AG09309 (cell line): ENCODE data around the gene PSKH1.

Experiments
- DNase-seq: peaks from one replicate; pipeline ENCODE4 v3.0.0-alpha.2; 2010; ENCODE audit warnings: low read depth
- H3K4me3 ChIP-seq: 2 replicates; pipeline ENCODE4 v1.5.1; 2011; ENCODE audit warnings: mild to moderate bottlenecking, low read depth, low read length, moderate library complexity; ENCODE audit not compliant: control insufficient read depth
- TF ChIP-seq, protein P1 (sequence below): IDR thresholded peaks from 2 replicates; pipeline ENCODE4 v1.5.1; 2011; ENCODE audit warnings: mild to moderate bottlenecking, low read depth, low read length, inconsistent platforms; ENCODE audit not compliant: insufficient read depth, control insufficient read depth; ENCODE audit errors: missing control alignments

The PSKH1 gene

DNA sequence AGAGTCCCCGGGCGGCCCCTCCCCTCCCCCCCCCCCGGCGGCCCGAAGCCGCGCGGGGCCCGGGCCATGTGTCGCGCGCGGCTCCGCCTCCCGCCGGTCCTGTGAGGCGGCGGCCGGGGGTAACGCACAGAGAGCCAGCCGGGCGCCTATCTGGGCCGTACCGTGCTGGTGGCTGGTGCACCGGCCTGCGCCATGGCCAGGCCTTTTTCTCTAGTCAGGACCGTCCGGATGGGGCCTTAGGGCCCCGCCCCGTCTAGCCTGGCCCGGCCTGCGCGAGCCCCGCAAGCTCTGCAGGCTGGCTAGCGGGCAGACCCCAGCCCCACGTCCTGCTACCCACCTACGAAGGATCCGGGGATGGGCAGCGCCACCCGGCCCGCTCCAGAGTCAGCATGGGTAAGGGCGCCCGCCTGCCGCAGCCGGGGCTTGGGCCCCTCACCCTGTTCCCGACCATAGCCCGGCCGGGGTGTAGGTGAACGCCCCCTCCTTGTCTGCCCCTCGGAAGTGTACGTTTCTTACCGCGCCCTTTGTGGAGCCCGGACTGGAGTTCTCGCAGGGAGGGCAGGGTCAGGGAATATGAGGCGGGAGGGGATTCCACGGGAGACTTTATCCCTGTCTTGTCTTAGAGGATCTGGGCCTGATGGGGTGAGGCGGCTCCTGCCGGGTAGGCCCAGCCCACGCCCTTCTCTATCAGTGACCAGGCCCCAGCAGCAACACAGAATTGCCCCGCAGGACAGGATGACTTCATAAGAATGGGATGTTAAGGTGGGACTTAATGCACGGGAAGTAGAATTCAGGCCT is 45.8 kb upstream of the PSKH1 start, which contains the start of gene CENPT:
Gene CENPT, minus strand, starts transcription at position 630 of the 798 bp plus-strand sequence. CDS start 13,834 bp downstream, outside the sequence.
- DNase-seq, result no peak

DNA sequence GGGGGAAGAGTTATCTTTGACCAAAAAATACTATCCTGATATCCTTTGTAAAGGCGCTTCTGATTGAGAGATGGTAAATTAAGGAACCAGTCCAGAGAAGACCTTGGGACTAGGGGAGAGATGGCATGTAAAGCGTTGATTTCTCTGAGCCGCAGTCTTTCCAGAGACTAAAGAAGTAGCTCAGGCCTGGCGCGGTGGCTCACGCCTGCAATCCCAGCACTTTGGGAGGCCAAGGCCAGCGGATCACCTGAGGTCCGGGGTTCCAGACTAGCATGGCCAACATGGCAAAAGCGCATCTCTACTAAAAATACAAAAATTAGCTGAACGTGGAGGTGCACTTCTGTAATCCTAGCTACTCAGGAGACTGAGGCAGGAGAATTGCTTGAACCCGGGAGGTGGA is 44.9 kb upstream of the PSKH1 start:
- DNase-seq, result no peak
- H3K4me3 ChIP-seq, result peak overlapping the region; percentile 88
- TF ChIP-seq, protein P1, sequence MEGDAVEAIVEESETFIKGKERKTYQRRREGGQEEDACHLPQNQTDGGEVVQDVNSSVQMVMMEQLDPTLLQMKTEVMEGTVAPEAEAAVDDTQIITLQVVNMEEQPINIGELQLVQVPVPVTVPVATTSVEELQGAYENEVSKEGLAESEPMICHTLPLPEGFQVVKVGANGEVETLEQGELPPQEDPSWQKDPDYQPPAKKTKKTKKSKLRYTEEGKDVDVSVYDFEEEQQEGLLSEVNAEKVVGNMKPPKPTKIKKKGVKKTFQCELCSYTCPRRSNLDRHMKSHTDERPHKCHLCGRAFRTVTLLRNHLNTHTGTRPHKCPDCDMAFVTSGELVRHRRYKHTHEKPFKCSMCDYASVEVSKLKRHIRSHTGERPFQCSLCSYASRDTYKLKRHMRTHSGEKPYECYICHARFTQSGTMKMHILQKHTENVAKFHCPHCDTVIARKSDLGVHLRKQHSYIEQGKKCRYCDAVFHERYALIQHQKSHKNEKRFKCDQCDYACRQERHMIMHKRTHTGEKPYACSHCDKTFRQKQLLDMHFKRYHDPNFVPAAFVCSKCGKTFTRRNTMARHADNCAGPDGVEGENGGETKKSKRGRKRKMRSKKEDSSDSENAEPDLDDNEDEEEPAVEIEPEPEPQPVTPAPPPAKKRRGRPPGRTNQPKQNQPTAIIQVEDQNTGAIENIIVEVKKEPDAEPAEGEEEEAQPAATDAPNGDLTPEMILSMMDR, result no peak

More for the DNA sequence above, 45.8 kb upstream of the PSKH1 start, which contains the start of gene CENPT:
- H3K4me3 ChIP-seq, result peak within 1 kb of the TSS; percentile 88
- TF ChIP-seq, protein P1, result no peak

DNA sequence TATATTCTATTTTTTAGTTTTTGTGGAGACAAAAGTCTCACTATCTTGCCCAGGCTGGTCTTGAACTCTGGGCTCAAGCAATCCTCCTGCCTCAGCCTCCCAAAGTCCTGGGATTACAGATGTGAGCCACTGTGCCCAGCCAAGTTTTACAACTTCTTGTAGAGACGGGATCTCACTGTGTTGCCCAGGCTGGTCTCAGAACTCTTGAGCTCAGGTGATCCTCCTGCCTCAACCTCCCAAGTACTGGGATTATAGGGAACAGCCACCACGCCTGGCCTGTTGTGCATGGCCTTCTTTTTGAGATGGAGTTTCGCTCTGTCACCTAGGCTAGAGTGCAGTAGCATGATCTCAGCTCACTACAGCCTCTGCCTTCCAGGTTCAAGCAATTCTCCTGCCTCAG is 39.4 kb upstream of the PSKH1 start:
- H3K4me3 ChIP-seq, result no peak overlapping the region
- DNase-seq, result no peak
- TF ChIP-seq, protein P1, result no peak

DNA sequence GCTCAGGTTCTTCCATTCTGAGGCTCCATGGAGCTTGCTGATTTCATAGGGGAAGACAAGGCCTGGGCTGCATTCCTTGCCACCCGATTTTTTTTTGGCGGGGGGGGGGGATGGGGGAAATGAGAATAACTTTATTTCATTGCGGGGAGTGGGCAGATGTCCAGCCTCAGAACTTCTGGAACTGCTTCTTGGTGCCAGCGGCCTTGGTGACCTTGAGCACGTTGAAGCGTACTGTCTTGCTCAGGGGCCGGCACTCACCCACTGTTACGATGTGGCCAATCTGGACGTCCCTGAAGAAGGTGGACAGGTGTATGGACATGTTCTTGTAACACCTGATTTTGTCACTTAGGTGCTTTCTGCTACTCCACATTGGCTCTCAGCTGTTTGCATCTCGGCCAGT is 37.3 kb upstream of the PSKH1 start:
- H3K4me3 ChIP-seq, result no peak overlapping the region
- TF ChIP-seq, protein P1, result no peak
- DNase-seq, result no peak

DNA sequence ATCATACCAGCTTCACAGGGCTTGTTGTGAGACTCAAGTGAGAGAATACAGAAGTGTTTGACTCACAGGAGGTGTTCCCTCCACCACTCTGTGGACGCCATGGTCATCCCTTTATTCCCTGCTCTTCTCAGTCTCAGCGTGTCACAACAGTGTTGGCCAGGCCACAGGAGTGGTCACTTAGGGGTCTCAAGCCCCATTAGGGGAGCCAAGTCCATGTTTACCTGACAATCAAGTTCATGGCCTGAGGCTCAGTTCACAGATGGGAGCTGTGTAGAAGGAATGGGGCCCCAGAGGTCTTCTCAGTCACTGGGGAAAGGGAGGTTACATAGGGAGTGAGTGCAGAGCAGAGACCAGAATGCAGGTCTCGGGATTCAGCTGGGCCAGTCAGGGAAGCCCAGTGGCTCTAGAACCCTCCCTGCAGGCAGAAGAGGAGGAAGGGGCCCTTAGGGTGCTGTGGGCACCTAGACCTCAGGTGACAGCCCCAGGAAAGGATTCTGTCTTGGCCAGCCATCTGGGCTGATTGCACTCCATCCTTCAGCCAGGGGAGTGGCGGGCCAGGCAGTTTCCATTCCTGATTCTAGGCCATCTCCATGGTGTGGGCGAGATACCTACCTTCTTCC is 36.0 kb upstream of the PSKH1 start:
- no peak overlapping the region for H3K4me3 ChIP-seq
- DNase-seq, result no peak
- TF ChIP-seq, protein P1, result no peak

DNA sequence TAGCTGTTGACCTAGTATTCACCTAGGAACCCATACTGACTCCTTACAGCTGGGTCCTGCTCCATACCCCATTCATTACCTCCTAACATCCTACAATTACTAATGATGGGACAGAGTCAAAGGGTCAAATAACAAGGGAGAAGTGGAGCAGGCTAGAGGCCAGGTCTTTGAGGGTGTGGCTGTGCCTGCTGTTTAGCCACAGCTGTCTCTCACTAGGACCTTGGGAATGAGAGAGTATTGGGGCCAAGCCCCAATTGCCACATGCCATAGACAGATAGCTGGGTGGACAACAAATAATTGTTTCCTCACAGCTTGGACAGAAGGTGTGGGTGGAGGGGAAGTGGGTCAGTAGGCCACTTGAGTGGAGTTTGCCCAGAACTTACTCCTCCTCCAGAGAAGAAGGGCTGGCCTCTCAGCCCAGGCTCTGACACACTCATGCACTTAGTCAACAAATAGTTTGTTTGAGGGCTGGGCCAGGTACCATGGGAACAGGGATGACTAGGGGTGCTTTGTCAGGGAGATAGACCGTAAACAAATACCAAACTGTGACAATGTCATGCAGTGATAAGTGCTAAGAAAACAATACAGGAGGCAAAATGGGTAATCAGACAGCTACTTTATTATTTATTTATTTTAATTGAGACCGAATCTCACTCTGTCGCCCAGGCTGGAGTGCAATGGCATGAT is 35.4 kb upstream of the PSKH1 start:
- peak; percentile 86 for DNase-seq
- no peak overlapping the region for H3K4me3 ChIP-seq
- TF ChIP-seq, protein P1, result no peak
